ENCODE data around the gene UTP4.

The UTP4 gene

GRCh38 chr16:69132424-69133252 is at the start of gene UTP4, which contains the start of gene CHTF8:
UTP4 (plus strand) TSS chr16:69132649; CDS start chr16:69133460, 811 bp downstream.
CHTF8 (minus strand) TSS chr16:69132588; CDS start chr16:69121458, 11,130 bp downstream.
- peak; percentile 68 to 69 for DNase-seq (ENCODE audit: low read depth in 2 of 2, low spot score in 1 of 2)

- no peak for DNase-seq (ENCODE audit: low read depth in 2 of 2, low spot score in 1 of 2)
Measured at GRCh38 chr16:69083306-69083941, 49.0 kb upstream of the UTP4 start.

- DNase-seq (ENCODE audit: low read depth in 2 of 2, low spot score in 1 of 2): no peak
Measured at GRCh38 chr16:69084289-69084688, 48.2 kb upstream of the UTP4 start.

GRCh38 chr16:69085032-69085695 is 47.3 kb upstream of the UTP4 start:
- DNase-seq (ENCODE audit: low read depth in 2 of 2, low spot score in 1 of 2): no peak

- no peak for DNase-seq (ENCODE audit: low read depth in 2 of 2, low spot score in 1 of 2)
Measured at GRCh38 chr16:69087161-69087581, 45.3 kb upstream of the UTP4 start.

- DNase-seq (ENCODE audit: low read depth in 2 of 2, low spot score in 1 of 2): no peak
Measured at GRCh38 chr16:69088684-69089083, 43.8 kb upstream of the UTP4 start.

GRCh38 chr16:69089091-69089910 is 43.1 kb upstream of the UTP4 start:
- no peak for DNase-seq (ENCODE audit: low read depth in 2 of 2, low spot score in 1 of 2)

GRCh38 chr16:69093974-69094373 is 38.5 kb upstream of the UTP4 start:
- DNase-seq (ENCODE audit: low read depth in 2 of 2, low spot score in 1 of 2): no peak

- no peak for DNase-seq (ENCODE audit: low read depth in 2 of 2, low spot score in 1 of 2)
Measured at GRCh38 chr16:69094501-69094900, 37.9 kb upstream of the UTP4 start.

- no peak for DNase-seq (ENCODE audit: low read depth in 2 of 2, low spot score in 1 of 2)
Measured at GRCh38 chr16:69095193-69095592, 37.3 kb upstream of the UTP4 start.

- DNase-seq (ENCODE audit: low read depth in 2 of 2, low spot score in 1 of 2): no peak
Measured at GRCh38 chr16:69100071-69100691, 32.3 kb upstream of the UTP4 start.

- no peak for DNase-seq (ENCODE audit: low read depth in 2 of 2, low spot score in 1 of 2)
Measured at GRCh38 chr16:69105501-69106361, 26.7 kb upstream of the UTP4 start, which contains the start of gene HAS3. HAS3 (plus strand) TSS chr16:69105653; CDS start chr16:69109396, 3,743 bp downstream.

GRCh38 chr16:69106491-69107315 is 25.7 kb upstream of the UTP4 start:
- DNase-seq (ENCODE audit: low read depth in 2 of 2, low spot score in 1 of 2): no peak

- no peak for DNase-seq (ENCODE audit: low read depth in 2 of 2, low spot score in 1 of 2)
Measured at GRCh38 chr16:69107316-69107962, 25.0 kb upstream of the UTP4 start.

GRCh38 chr16:69108064-69108904 is 24.2 kb upstream of the UTP4 start:
- DNase-seq (ENCODE audit: low read depth in 2 of 2, low spot score in 1 of 2): no peak

- no peak for DNase-seq (ENCODE audit: low read depth in 2 of 2, low spot score in 1 of 2)
Measured at GRCh38 chr16:69108905-69109252, 23.6 kb upstream of the UTP4 start.

All from stimulated activated CD8-positive, alpha-beta memory T cell treated with anti-CD3 and anti-CD28 coated beads, Interleukin-4, amount 100 ng/mL, for 1 hour (primary cell).